Kidney tubule cell (primary cell): ENCODE measurements around the gene HTR1D.
"Not testable (repeated sequence)": the region's sequence is repeated elsewhere in the genome, so short reads cannot be mapped to it uniquely, and the experiment has no call there.

Experiments
- DNase-seq: peaks from one replicate; pipeline ENCODE4 v3.0.0-alpha.2; 2018; ENCODE audit warnings: low spot score

HTR1D gene

GRCh38 chr1:23216771-23217420 is 406 bp downstream of the HTR1D start:
- DNase-seq = no peak

GRCh38 chr1:23215751-23216449 is 1.4 kb downstream of the HTR1D start:
- no peak for DNase-seq

GRCh38 chr1:23215291-23215690 is 2.0 kb downstream of the HTR1D start:
- no peak for DNase-seq

GRCh38 chr1:23214640-23215039 is 2.7 kb downstream of the HTR1D start:
- DNase-seq = peak; percentile 20

- no peak for DNase-seq
These were observed 5.3 kb downstream of the HTR1D start for GRCh38 chr1:23211955-23212354.

- DNase-seq = no peak
These were observed 6.3 kb downstream of the HTR1D start for GRCh38 chr1:23210963-23211362.

- DNase-seq = peak; percentile 73
These were observed 6.9 kb downstream of the HTR1D start for GRCh38 chr1:23210351-23210785.

- no peak for DNase-seq
These were observed 7.5 kb downstream of the HTR1D start for GRCh38 chr1:23209770-23210169.

GRCh38 chr1:23208527-23208926 is 8.8 kb downstream of the HTR1D start:
- DNase-seq = no peak

- not testable (repeated sequence) for DNase-seq
These were observed 9.6 kb downstream of the HTR1D start for GRCh38 chr1:23207733-23208132.

GRCh38 chr1:23202263-23202749 is 15.0 kb downstream of the HTR1D start:
- peak; percentile 49 for DNase-seq

GRCh38 chr1:23200883-23201282 is 16.4 kb downstream of the HTR1D start:
- no peak for DNase-seq

- peak; percentile 53 for DNase-seq
These were observed 18.9 kb downstream of the HTR1D start for GRCh38 chr1:23198373-23198772.

GRCh38 chr1:23196627-23197328 is 20.5 kb downstream of the HTR1D start:
- DNase-seq = peak; percentile 93

- peak; percentile 64 for DNase-seq
These were observed 22.9 kb downstream of the HTR1D start for GRCh38 chr1:23194119-23194984.

GRCh38 chr1:23193391-23194118 is 23.7 kb downstream of the HTR1D start:
- no peak for DNase-seq

GRCh38 chr1:23191199-23191598 is 26.1 kb downstream of the HTR1D start:
- DNase-seq = no peak

GRCh38 chr1:23188936-23189452 is 28.3 kb downstream of the HTR1D start:
- peak; percentile 87 for DNase-seq

- no peak for DNase-seq
These were observed 28.8 kb downstream of the HTR1D start for GRCh38 chr1:23188434-23188884.

- no peak for DNase-seq
These were observed 29.7 kb downstream of the HTR1D start for GRCh38 chr1:23187637-23188036.

- no peak for DNase-seq
These were observed 31.9 kb downstream of the HTR1D start for GRCh38 chr1:23185381-23185780.
